Natural killer cell (primary cell): ENCODE results near the gene ZFP42. TPM values are rescaled to one million over a fixed set of nuclear protein-coding genes. Genes with fewer than 3 reads are reported as not detected.

Experiments used
- ATAC-seq, 3 donors: fragments of 150-1000 bp in 2 of 3; fragments of 200-7000 bp in 1 of 3; cut with Tn5 transposase; 1 replicate in 1 of 3; 2 replicates in 2 of 3; pipeline ENCODE4 v1.10.0; 2021; ENCODE audit warnings: mild to moderate bottlenecking in 2 of 3, moderate library complexity in 2 of 3
- DNase-seq, 2 donors: peaks; one replicate each; pipeline versions ENCODE4 v3.0.0 to v3.0.0-alpha.2; 2013 to 2021; ENCODE audit warnings: mixed read lengths in 1 of 2
- H3K27ac ChIP-seq: one replicate; pipeline ENCODE4 v1.5.1; 2013; ENCODE audit warnings: mild to moderate bottlenecking, low read length
- H3K27me3 ChIP-seq: one replicate; pipeline ENCODE4 v1.6.1; 2013; ENCODE audit warnings: low read length; ENCODE audit not compliant: control insufficient read depth, insufficient read depth
- H3K36me3 ChIP-seq: one replicate; pipeline ENCODE4 v1.6.1; 2013; ENCODE audit warnings: low read length; ENCODE audit not compliant: control insufficient read depth, insufficient read depth
- H3K4me1 ChIP-seq: one replicate; pipeline ENCODE4 v1.6.1; 2013; ENCODE audit warnings: low read length; ENCODE audit not compliant: control insufficient read depth, insufficient read depth
- H3K4me3 ChIP-seq: one replicate; pipeline ENCODE4 v1.5.1; 2013; ENCODE audit warnings: low read length
- H3K9me3 ChIP-seq: one replicate; pipeline ENCODE4 v1.6.1; 2013; ENCODE audit warnings: low read length; ENCODE audit not compliant: control insufficient read depth, insufficient read depth
- H3K27ac Mint-ChIP-seq, 2 donors: one replicate each; pipeline ENCODE4 v1.8.0; 2022; ENCODE audit warnings: mild to moderate bottlenecking in 2 of 2, mixed read lengths in 2 of 2, moderate library complexity in 1 of 2
- H3K27me3 Mint-ChIP-seq, 2 donors: one replicate each; pipeline ENCODE4 v1.8.0; 2022; ENCODE audit warnings: low read depth in 2 of 2, mixed read lengths in 2 of 2
- H3K36me3 Mint-ChIP-seq: one replicate; pipeline ENCODE4 v1.8.0; 2022; ENCODE audit warnings: mixed read lengths
- H3K4me1 Mint-ChIP-seq, 2 donors: one replicate each; pipeline ENCODE4 v1.8.0; 2022; ENCODE audit warnings: mixed read lengths in 2 of 2
- H3K4me3 Mint-ChIP-seq: one replicate; pipeline ENCODE4 v1.8.0; 2022; ENCODE audit warnings: mild to moderate bottlenecking, moderate library complexity, mixed read lengths
- H3K9me3 Mint-ChIP-seq, 2 donors: one replicate each; pipeline ENCODE4 v1.8.0; 2022; ENCODE audit warnings: mixed read lengths in 2 of 2
- CTCF ChIP-seq: fragments of 200-600 bp; IDR thresholded peaks from one replicate; pipeline ENCODE4 v1.8.0; 2022; ENCODE audit warnings: antibody characterized with exemption
- WGBS: methylation state at CpG from one replicate; pipeline ENCODE4 v1.1.7; 2013; ENCODE audit warnings: missing lambda C conversion rate; ENCODE audit not compliant: insufficient coverage; 5-methylcytosine and 5-hydroxymethylcytosine counted together
- intact Hi-C: fragments of 100-400 bp; cut with micrococcal nuclease; formaldehyde crosslinking; loops from one replicate; pipeline ENCODE4 v1.14.2; 2022
- total RNA-seq, 4 donors: library from RNA; stranded (reverse); fragments of 120-200 nt in 1 of 4; gene quantifications; one replicate each; pipeline versions ENCODE4 v1.2.3 to v1.2.4, GENCODE V29; 2013 to 2022

Gene ZFP42
- total RNA-seq, 3 donors from 2014 or later (not counting 1 experiment from before 2014, with no cell fraction given) = not detected

GRCh38 chr4:188006285-188006848, 10.8 kb downstream of the ZFP42 start:
- no peak overlapping the region for H3K27ac Mint-ChIP-seq
- intact Hi-C loops = no loop called here
- ATAC-seq = no peak
- TF ChIP-seq CTCF = no peak
- no peaks in the 10 kb centered on the region for H3K36me3 ChIP-seq
- peaks cover 9 to 17% of the 10 kb centered on the region in 2 donors for H3K9me3 Mint-ChIP-seq
- no peak overlapping the region for H3K4me3 ChIP-seq
- peaks cover 6% of the 10 kb centered on the region for H3K36me3 Mint-ChIP-seq
- no peaks in the 10 kb centered on the region for H3K4me1 ChIP-seq
- no peaks in the 10 kb centered on the region for H3K27me3 Mint-ChIP-seq
- WGBS = 43% methylated on average over 4 of the region's 5 CpGs
- DNase-seq = no peak
- H3K9me3 ChIP-seq = peaks cover 6% of the 10 kb centered on the region
- no peak overlapping the region for H3K27ac ChIP-seq
- no peak overlapping the region for H3K4me3 Mint-ChIP-seq
- H3K27me3 ChIP-seq = no peaks in the 10 kb centered on the region
- H3K4me1 Mint-ChIP-seq = no peaks in the 10 kb centered on the region

GRCh38 chr4:188008377-188008776, 12.8 kb downstream of the ZFP42 start:
- Histone ChIP-seq H3K4me3 (no peak overlapping the region), H3K36me3 (no peaks in the 10 kb centered on the region), H3K27ac (no peak overlapping the region), H3K9me3 (peaks cover 11% of the 10 kb centered on the region), H3K27me3 (no peaks in the 10 kb centered on the region), H3K4me1 (no peaks in the 10 kb centered on the region)
- H3K27me3 Mint-ChIP-seq = no peaks in the 10 kb centered on the region
- no peak overlapping the region for H3K27ac Mint-ChIP-seq
- no peak for DNase-seq
- peaks cover under 1% of the 10 kb centered on the region for H3K36me3 Mint-ChIP-seq
- no peak overlapping the region for H3K4me3 Mint-ChIP-seq
- no peaks in the 10 kb centered on the region for H3K4me1 Mint-ChIP-seq
- H3K9me3 Mint-ChIP-seq = peaks cover 9 to 17% of the 10 kb centered on the region in 2 donors
- ATAC-seq = no peak
- intact Hi-C loops = no loop called here
- no peak for TF ChIP-seq CTCF
- 79% methylated on average over 8 of the region's 8 CpGs for WGBS

- no peak overlapping the region for H3K27ac Mint-ChIP-seq
- Histone ChIP-seq H3K4me1 (no peaks in the 10 kb centered on the region), H3K36me3 (no peaks in the 10 kb centered on the region), H3K27me3 (no peaks in the 10 kb centered on the region), H3K4me3 (no peak overlapping the region), H3K27ac (no peak overlapping the region), H3K9me3 (peaks cover 7% of the 10 kb centered on the region)
- peaks cover 9% of the 10 kb centered on the region for H3K36me3 Mint-ChIP-seq
- DNase-seq (no peak), ATAC-seq (no peak)
- intact Hi-C loops = no loop called here
- no peaks in the 10 kb centered on the region for H3K4me1 Mint-ChIP-seq
- no peak for TF ChIP-seq CTCF
- WGBS = 100% methylated on average over 4 of the region's 7 CpGs
- H3K27me3 Mint-ChIP-seq = no peaks in the 10 kb centered on the region
- H3K9me3 Mint-ChIP-seq = peaks cover 20 to 24% of the 10 kb centered on the region in 2 donors
- no peak overlapping the region for H3K4me3 Mint-ChIP-seq
Measured at GRCh38 chr4:188012426-188012945, 16.9 kb downstream of the ZFP42 start.
